H9 (cell line): ENCODE measurements around the gene IMMP2L. TPM values are rescaled to one million over a fixed set of nuclear protein-coding genes. Genes with fewer than 3 reads are reported as not detected.

ENCODE experiments used
- DNase-seq: peaks from one replicate; pipeline ENCODE4 v3.0.0-alpha.2; 2017
- H2AFZ ChIP-seq: one replicate; pipeline ENCODE4 v1.6.1; 2013; ENCODE audit warnings: mild to moderate bottlenecking, low read length, control low read depth, moderate library complexity
- H2AK5ac ChIP-seq: 2 replicates; pipeline ENCODE4 v1.6.1; 2013; ENCODE audit warnings: low read length, control low read depth, mixed read lengths; ENCODE audit not compliant: insufficient read length
- H2BK120ac ChIP-seq: one replicate; pipeline ENCODE4 v1.6.1; 2013; ENCODE audit warnings: low read depth, mild to moderate bottlenecking, low read length, control low read depth, inconsistent platforms; ENCODE audit not compliant: poor library complexity, severe bottlenecking
- H2BK12ac ChIP-seq: 2 replicates; pipeline ENCODE4 v1.6.1; 2013; ENCODE audit warnings: low read length, control low read depth, mixed read lengths, low read depth; ENCODE audit not compliant: insufficient read length
- H2BK15ac ChIP-seq: 2 replicates; pipeline ENCODE4 v1.6.1; 2013; ENCODE audit warnings: low read depth, low read length, control low read depth
- H2BK20ac ChIP-seq: one replicate; pipeline ENCODE4 v1.6.1; 2013; ENCODE audit warnings: low read depth, mild to moderate bottlenecking, low read length, control low read depth, inconsistent platforms; ENCODE audit not compliant: poor library complexity, severe bottlenecking
- H2BK5ac ChIP-seq: 2 replicates; pipeline ENCODE4 v1.6.1; 2013; ENCODE audit warnings: low read length, control low read depth, mixed read lengths; ENCODE audit not compliant: insufficient read length
- H3K14ac ChIP-seq: 2 replicates; pipeline ENCODE4 v1.6.1; 2013; ENCODE audit warnings: low read length, control low read depth; ENCODE audit not compliant: insufficient read depth
- H3K18ac ChIP-seq: 2 replicates; pipeline ENCODE4 v1.6.1; 2013; ENCODE audit warnings: low read depth, mild to moderate bottlenecking, mixed read lengths, low read length, control low read depth; ENCODE audit not compliant: insufficient read length
- H3K23ac ChIP-seq: 2 replicates; pipeline ENCODE4 v1.6.1; 2013; ENCODE audit warnings: low read length, control low read depth, mixed read lengths, low read depth; ENCODE audit not compliant: insufficient read length
- H3K23me2 ChIP-seq: 2 replicates; pipeline ENCODE4 v1.6.1; 2013; ENCODE audit warnings: low read depth, mild to moderate bottlenecking, mixed read lengths, low read length, control low read depth; ENCODE audit not compliant: insufficient read length, poor library complexity, severe bottlenecking
- H3K27ac ChIP-seq: 2 replicates; pipeline ENCODE4 v1.5.1; 2013; ENCODE audit warnings: low read length, control low read depth, mixed read lengths, low read depth; ENCODE audit not compliant: insufficient read length
- H3K27me3 ChIP-seq: 2 replicates; pipeline ENCODE4 v1.6.1; 2013; ENCODE audit warnings: low read length, control low read depth, inconsistent platforms; ENCODE audit not compliant: insufficient read depth
- H3K4ac ChIP-seq: 2 replicates; pipeline ENCODE4 v1.6.1; 2013; ENCODE audit warnings: low read depth, mild to moderate bottlenecking, control low read depth, inconsistent platforms, low read length, moderate library complexity
- H3K4me1 ChIP-seq: 2 replicates; pipeline ENCODE4 v1.6.1; 2013; ENCODE audit warnings: low read length, control low read depth, inconsistent platforms; ENCODE audit not compliant: insufficient read depth
- H3K4me2 ChIP-seq: 2 replicates; pipeline ENCODE4 v1.6.1; 2013; ENCODE audit warnings: low read length, control low read depth, mixed read lengths; ENCODE audit not compliant: insufficient read length, insufficient read depth
- H3K56ac ChIP-seq: 2 replicates; pipeline ENCODE4 v1.6.1; 2013; ENCODE audit warnings: low read depth, mild to moderate bottlenecking, mixed read lengths, low read length, control low read depth; ENCODE audit not compliant: insufficient read length
- H3K79me1 ChIP-seq: 2 replicates; pipeline ENCODE4 v1.6.1; 2013; ENCODE audit warnings: low read depth, mild to moderate bottlenecking, moderate library complexity, low read length, control low read depth, inconsistent platforms; ENCODE audit not compliant: insufficient read depth, poor library complexity, severe bottlenecking
- H3K79me2 ChIP-seq: 2 replicates; pipeline ENCODE4 v1.6.1; 2013; ENCODE audit warnings: low read length, control low read depth, inconsistent platforms; ENCODE audit not compliant: insufficient read depth
- H3K9ac ChIP-seq: 2 replicates; pipeline ENCODE4 v1.6.1; 2013; ENCODE audit warnings: low read length, control low read depth, mixed read lengths; ENCODE audit not compliant: insufficient read length; ENCODE audit errors: extremely low read depth
- H3K9me3 ChIP-seq: one replicate; pipeline ENCODE4 v1.6.1; 2013; ENCODE audit warnings: low read depth, low read length, inconsistent platforms; ENCODE audit not compliant: control insufficient read depth
- H3T11ph ChIP-seq: one replicate; pipeline ENCODE4 v1.6.1; 2013; ENCODE audit warnings: mild to moderate bottlenecking, low read length, control low read depth, inconsistent platforms
- H4K20me1 ChIP-seq: one replicate; pipeline ENCODE4 v1.6.1; 2013; ENCODE audit not compliant: control insufficient read depth, insufficient read length, insufficient read depth
- H4K5ac ChIP-seq: 2 replicates; pipeline ENCODE4 v1.6.1; 2013; ENCODE audit warnings: low read depth, mild to moderate bottlenecking, mixed read lengths, low read length, control low read depth; ENCODE audit not compliant: insufficient read length
- H4K8ac ChIP-seq: replicated peaks from 2 replicates; pipeline ENCODE4 v1.6.1; 2013; ENCODE audit warnings: low read length, control low read depth, mixed read lengths, low read depth; ENCODE audit not compliant: insufficient read length
- H4K91ac ChIP-seq: 2 replicates; pipeline ENCODE4 v1.6.1; 2013; ENCODE audit warnings: low read depth, mild to moderate bottlenecking, moderate library complexity, mixed read lengths, low read length, control low read depth; ENCODE audit not compliant: insufficient read length
- H3K27ac Mint-ChIP-seq, 3 experiments: 2 replicates in 2 of 3; 3 replicates in 1 of 3; pipeline ENCODE4 v1.8.0; 2020 to 2021; ENCODE audit warnings: mixed read lengths in 3 of 3, mild to moderate bottlenecking in 1 of 3, moderate library complexity in 1 of 3
- H3K27me3 Mint-ChIP-seq: 2 replicates; pipeline ENCODE4 v1.8.0; 2021; ENCODE audit warnings: low read depth, mild to moderate bottlenecking, moderate library complexity, mixed read lengths
- H3K36me3 Mint-ChIP-seq, 3 experiments: 2 replicates in 2 of 3; 3 replicates in 1 of 3; pipeline ENCODE4 v1.8.0; 2020 to 2021; ENCODE audit warnings: low read depth in 3 of 3, mixed read lengths in 3 of 3; ENCODE audit not compliant: insufficient read depth in 1 of 3
- H3K4me1 Mint-ChIP-seq, 2 experiments: 2 replicates each; pipeline ENCODE4 v1.8.0; 2020; ENCODE audit warnings: mixed read lengths in 2 of 2
- H3K4me3 Mint-ChIP-seq, 2 experiments: 2 replicates in 1 of 2; 3 replicates in 1 of 2; pipeline ENCODE4 v1.8.0; 2020 to 2021; ENCODE audit warnings: mild to moderate bottlenecking in 2 of 2, mixed read lengths in 2 of 2, moderate library complexity in 1 of 2
- H3K9me3 Mint-ChIP-seq, 2 experiments: 2 replicates in 1 of 2; 3 replicates in 1 of 2; pipeline ENCODE4 v1.8.0; 2020; ENCODE audit warnings: mild to moderate bottlenecking in 2 of 2, mixed read lengths in 2 of 2, moderate library complexity in 1 of 2
- WGBS: extraction: QIAGEN DNeasy Blood & Tissue Kit; methylation state at CpG from one replicate; pipeline ENCODE4 v1.1.7; 2013; ENCODE audit warnings: missing lambda C conversion rate, low lambda C conversion rate, mixed read lengths; ENCODE audit not compliant: insufficient read length; ENCODE audit errors: extremely low coverage; 5-methylcytosine and 5-hydroxymethylcytosine counted together
- total RNA-seq: library from RNA; stranded (reverse); gene quantifications from 2 replicates; pipeline ENCODE4 v1.2.1, GENCODE V29; 2021
- TF ChIP-seq, protein P1 (sequence below): fragments of 200-600 bp; sonication (generic); conservative IDR thresholded peaks from 3 replicates; pipeline ENCODE4 v1.8.0; 2021; ENCODE audit warnings: antibody characterized with exemption, mild to moderate bottlenecking

The IMMP2L gene
- total RNA-seq, 1 experiment from 2014 or later, result 14.7 TPM

DNA sequence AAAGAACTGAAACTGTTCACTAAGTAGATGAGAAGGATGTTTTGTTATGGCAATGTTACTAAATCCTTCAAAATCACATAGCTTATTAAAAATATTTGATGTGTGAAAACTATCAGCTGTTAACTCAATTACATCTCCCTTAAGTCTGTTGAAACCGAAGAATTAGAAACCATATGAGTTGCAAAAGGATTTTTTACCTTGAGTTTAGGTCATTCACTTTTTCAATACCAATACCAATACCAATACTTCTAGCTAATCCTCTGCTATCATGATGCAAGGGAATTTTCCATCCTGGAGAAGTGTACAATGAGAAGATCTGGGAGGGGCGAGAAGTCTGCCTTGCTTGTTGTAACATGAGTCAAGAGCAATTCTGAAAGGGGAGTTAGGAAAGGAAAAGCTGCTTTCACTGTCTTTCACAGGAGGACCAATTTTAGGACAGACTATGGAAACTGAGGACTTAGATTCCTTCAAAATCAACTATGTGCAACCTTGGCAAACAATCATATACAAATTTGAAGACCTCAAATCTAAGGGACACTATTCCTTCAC lies 199.7 kb downstream of the IMMP2L start:
- H3K27me3 ChIP-seq, result no peaks in the 10 kb centered on the region
- no peak overlapping the region for H2BK15ac ChIP-seq
- no peak overlapping the region for H4K91ac ChIP-seq
- H4K8ac ChIP-seq, result no peak overlapping the region
- WGBS, result no CpG with 5 or more reads among the region's 2 CpGs
- H3K23me2 ChIP-seq, result no peaks in the 10 kb centered on the region
- no peak overlapping the region for H3T11ph ChIP-seq
- H3K79me2 ChIP-seq, result no peaks in the 10 kb centered on the region
- H2AFZ ChIP-seq, result no peak overlapping the region
- H3K4me3 Mint-ChIP-seq, result no peak overlapping the region
- no peaks in the 10 kb centered on the region for H4K20me1 ChIP-seq
- H2BK5ac ChIP-seq, result no peak overlapping the region
- H3K14ac ChIP-seq, result no peak overlapping the region
- no peaks in the 10 kb centered on the region for H3K36me3 Mint-ChIP-seq
- H2BK120ac ChIP-seq, result no peak overlapping the region
- H3K4me1 ChIP-seq, result no peaks in the 10 kb centered on the region
- no peak overlapping the region for H3K4ac ChIP-seq
- H3K9me3 ChIP-seq, result no peaks in the 10 kb centered on the region
- H4K5ac ChIP-seq, result no peak overlapping the region
- H3K27ac Mint-ChIP-seq, result peak overlapping the region in 1 of 3 experiments; percentile 8; a peak in 1 of 7 replicates
- H3K56ac ChIP-seq, result no peak overlapping the region
- no peaks in the 10 kb centered on the region for H3K9me3 Mint-ChIP-seq
- no peak for DNase-seq
- no peak overlapping the region for H2BK12ac ChIP-seq
- no peaks in the 10 kb centered on the region for H3K27me3 Mint-ChIP-seq
- H3K23ac ChIP-seq, result no peak overlapping the region
- no peak overlapping the region for H2BK20ac ChIP-seq
- H2AK5ac ChIP-seq, result no peak overlapping the region
- H3K4me1 Mint-ChIP-seq, result peaks cover 5 to 10% of the 10 kb centered on the region in 2 experiments; a peak in 3 of 4 replicates
- H3K9ac ChIP-seq, result no peak overlapping the region
- H3K4me2 ChIP-seq, result no peak overlapping the region
- H3K18ac ChIP-seq, result no peak overlapping the region
- no peak overlapping the region for H3K27ac ChIP-seq
- TF ChIP-seq, protein P1, sequence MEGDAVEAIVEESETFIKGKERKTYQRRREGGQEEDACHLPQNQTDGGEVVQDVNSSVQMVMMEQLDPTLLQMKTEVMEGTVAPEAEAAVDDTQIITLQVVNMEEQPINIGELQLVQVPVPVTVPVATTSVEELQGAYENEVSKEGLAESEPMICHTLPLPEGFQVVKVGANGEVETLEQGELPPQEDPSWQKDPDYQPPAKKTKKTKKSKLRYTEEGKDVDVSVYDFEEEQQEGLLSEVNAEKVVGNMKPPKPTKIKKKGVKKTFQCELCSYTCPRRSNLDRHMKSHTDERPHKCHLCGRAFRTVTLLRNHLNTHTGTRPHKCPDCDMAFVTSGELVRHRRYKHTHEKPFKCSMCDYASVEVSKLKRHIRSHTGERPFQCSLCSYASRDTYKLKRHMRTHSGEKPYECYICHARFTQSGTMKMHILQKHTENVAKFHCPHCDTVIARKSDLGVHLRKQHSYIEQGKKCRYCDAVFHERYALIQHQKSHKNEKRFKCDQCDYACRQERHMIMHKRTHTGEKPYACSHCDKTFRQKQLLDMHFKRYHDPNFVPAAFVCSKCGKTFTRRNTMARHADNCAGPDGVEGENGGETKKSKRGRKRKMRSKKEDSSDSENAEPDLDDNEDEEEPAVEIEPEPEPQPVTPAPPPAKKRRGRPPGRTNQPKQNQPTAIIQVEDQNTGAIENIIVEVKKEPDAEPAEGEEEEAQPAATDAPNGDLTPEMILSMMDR, result no peak
- no peaks in the 10 kb centered on the region for H3K79me1 ChIP-seq
